HFF-Myc (cell line): ENCODE data around the gene RAB11FIP3.

Source experiments
- DNase-seq: peaks from one replicate; pipeline ENCODE4 v3.0.0-alpha.2; 2011; ENCODE audit warnings: low read depth; ENCODE audit errors: extremely low read depth
- H3K4me3 ChIP-seq: replicated peaks from 2 replicates; pipeline ENCODE4 v1.5.1; 2011; ENCODE audit warnings: low read depth, mild to moderate bottlenecking, control low read depth, low read length
- TF ChIP-seq, protein P1 (sequence below): IDR thresholded peaks from 2 replicates; pipeline ENCODE4 v1.5.1; 2012; ENCODE audit warnings: mild to moderate bottlenecking, low read depth, low read length, control low read depth; ENCODE audit errors: missing control alignments

RAB11FIP3 gene

DNA sequence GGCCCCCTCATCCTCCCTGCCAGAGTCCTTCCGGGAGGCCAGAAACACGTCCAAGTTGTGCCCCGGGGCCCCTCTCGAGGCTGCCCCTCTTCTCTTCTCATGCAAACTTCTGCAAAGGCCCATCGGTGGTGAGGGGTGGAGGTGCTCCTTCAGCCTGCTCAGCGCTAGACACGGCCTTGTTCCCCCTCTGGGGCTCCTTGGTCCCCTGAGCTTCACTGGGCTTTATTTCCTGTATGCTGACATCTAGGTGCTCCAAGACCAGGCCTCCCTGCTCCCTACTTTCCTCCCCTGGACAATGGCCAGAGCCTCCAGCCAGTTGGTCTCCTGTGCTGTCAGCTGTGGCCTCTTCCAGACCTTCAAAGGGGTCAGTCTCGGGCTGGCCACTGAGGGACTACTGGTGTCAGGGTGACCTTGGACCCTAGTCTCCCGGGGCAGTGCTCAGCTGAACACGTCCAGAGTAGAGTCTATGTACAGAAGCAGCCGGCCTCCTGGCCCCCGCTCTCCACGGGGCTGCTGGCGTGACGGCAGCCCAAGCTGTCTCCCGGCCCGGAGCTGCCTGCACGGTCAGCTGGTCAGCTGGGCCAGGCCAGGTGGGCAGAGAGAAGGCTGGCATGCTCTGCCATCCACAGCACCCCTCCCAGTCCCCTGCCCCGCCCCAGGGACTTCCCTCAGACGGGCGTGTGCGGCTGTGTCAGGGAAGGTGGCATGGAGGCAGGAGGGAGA, 133.0 kb downstream of the RAB11FIP3 start:
- DNase-seq, result no peak
- TF ChIP-seq, protein P1, sequence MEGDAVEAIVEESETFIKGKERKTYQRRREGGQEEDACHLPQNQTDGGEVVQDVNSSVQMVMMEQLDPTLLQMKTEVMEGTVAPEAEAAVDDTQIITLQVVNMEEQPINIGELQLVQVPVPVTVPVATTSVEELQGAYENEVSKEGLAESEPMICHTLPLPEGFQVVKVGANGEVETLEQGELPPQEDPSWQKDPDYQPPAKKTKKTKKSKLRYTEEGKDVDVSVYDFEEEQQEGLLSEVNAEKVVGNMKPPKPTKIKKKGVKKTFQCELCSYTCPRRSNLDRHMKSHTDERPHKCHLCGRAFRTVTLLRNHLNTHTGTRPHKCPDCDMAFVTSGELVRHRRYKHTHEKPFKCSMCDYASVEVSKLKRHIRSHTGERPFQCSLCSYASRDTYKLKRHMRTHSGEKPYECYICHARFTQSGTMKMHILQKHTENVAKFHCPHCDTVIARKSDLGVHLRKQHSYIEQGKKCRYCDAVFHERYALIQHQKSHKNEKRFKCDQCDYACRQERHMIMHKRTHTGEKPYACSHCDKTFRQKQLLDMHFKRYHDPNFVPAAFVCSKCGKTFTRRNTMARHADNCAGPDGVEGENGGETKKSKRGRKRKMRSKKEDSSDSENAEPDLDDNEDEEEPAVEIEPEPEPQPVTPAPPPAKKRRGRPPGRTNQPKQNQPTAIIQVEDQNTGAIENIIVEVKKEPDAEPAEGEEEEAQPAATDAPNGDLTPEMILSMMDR, result no peak
- H3K4me3 ChIP-seq, result no peak overlapping the region

DNA sequence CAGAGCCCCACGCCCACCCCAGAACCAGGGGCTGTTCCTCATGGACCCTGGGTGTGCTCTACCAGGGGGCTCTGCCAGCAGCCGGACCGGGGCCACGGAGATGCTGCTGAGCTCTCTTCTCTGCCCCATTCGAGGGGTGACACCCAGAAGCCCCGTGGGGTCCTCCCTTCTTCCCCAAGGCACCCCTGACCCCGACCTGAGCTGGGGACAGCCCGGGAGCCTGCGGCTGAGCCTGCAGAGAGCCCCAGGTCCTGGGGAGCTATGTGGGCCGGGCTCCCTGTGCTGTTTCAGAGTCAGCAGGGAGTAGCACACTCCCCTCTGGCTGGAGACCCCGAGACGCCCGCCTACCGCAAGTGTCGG, 133.6 kb downstream of the RAB11FIP3 start:
- no peak for DNase-seq
- TF ChIP-seq, protein P1, result no peak
- H3K4me3 ChIP-seq, result no peak overlapping the region

DNA sequence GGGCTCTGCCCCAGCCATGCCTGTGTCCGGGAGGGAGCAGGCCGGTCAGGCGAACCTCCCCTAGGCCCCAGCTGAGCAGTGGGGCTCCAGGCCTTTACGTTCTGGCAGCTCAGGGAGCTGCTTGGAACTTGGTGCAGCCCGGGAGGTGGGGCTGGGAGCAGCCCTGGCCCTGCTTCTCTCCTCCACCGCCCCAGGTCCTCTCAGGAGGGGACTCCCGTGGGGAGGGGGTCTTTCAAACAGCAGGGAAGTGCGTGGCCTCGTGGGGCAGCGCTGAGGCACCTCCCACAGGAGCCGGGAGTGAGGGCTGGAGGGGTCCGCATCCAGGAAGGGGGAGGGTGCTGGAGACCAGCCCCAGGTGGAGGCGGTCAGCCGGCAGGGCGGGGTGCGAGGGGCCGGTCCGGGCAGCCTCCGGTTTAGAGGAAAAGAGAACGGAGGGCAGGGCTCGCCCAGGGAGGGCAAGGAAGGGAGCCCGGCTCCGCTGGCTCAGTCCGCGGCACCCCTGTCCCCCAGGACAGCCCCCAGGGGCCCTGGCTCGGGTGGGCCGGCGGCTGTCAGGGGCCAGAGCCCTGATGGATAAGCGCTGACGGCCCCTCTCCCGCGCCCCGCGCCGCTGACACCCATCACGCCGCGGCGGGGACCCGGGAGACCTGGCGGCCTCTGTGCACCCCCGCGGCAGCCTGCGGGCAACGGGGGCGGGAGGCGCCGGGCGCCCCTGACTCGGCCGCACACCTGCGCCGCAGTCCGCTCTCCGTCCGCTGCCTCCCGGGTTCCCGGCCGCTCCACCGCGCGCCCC, 134.2 kb downstream of the RAB11FIP3 start:
- H3K4me3 ChIP-seq, result no peak overlapping the region
- no peak for DNase-seq
- TF ChIP-seq, protein P1, result no peak

DNA sequence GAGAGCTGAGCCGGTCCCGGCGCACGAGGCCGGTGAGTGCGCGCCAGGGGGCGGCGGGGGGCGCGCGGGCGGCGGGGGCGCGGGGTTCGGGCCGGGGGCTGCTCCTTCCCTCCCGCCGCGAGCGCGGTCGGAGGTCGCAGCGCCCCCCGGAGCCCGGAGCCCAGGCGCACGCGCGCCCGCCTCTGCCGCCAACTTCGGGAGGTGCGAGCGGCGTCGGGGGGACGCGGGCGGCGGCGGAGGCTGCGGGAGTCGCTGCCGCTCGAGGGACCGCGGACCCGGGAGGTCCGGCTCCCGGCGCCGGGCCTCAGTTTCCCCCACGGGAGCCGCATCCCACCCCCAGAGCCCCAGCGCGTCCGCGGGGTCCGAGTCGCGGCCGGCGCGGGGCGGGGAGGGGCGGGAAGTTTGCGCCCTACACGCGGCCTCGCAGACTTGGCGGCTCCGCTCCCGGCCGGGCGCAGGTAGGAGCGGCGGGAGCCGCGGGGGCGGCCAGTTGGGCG, 134.8 kb downstream of the RAB11FIP3 start, which contains the start of gene PRR35:
PRR35 (plus strand) TSS at position 191 of the 497 bp plus-strand sequence. CDS start 2,901 bp downstream, outside the sequence.
- TF ChIP-seq, protein P1, result no peak
- DNase-seq, result no peak
- no peak within 1 kb of the TSS for H3K4me3 ChIP-seq

DNA sequence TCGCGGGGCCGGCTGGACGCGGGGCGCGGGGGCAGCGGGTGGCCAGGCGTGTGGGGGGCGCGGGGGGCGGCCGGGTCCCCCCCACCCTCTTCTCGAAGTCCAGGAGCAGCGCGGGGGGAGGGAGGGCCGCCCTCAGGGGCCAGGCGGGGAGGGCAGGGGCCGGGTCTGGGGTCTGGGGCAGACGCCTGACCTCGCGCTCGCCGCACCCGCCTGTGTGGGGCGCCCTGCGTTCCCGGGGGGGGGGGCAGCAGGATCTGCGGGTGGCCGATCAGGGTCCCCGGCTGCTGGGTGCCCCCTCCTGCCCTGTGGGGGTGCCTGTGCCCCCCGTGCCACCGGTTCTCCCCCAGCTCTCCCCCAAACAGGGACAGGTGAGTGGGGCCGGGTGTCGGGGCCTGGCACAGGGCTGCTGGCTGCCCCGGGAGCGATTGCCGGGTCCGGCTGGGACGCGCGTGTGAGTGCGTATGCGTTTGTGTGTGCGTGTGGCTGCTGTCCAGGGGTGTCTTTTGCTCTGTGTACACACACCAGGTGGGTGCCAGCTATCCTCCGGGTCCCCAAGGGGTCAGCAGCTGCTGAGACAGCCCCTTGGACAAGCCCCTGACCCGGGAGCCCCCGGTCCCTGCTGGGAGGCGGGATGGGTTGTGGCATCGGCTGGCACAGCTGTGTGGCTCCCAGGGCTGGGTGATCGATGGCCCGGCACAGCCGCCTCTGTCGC, 135.4 kb downstream of the RAB11FIP3 start:
- no peak for DNase-seq
- TF ChIP-seq, protein P1, result no peak
- no peak overlapping the region for H3K4me3 ChIP-seq

DNA sequence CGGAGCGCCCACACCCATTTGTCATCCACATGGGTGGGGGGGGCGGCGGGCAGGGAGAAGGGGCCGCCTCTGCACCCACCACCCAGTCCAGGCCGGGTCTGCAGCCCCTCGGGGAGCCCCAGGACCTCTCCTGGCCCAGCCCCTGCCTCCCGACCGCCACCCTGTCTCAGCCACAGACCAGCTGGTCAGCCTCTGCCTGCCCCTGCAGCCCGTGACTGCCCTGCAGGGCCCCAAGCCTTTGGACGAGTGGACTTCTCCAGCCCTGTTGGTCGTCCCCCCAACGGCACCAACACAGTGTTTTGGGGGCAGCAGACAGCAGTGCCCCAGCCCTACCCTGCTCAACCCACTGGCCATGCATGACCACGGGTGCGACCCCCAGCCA, 136.0 kb downstream of the RAB11FIP3 start:
- DNase-seq, result no peak
- H3K4me3 ChIP-seq, result no peak overlapping the region
- TF ChIP-seq, protein P1, result no peak
